ENCODE measurements around the gene PCNX2.

The PCNX2 gene

DNA sequence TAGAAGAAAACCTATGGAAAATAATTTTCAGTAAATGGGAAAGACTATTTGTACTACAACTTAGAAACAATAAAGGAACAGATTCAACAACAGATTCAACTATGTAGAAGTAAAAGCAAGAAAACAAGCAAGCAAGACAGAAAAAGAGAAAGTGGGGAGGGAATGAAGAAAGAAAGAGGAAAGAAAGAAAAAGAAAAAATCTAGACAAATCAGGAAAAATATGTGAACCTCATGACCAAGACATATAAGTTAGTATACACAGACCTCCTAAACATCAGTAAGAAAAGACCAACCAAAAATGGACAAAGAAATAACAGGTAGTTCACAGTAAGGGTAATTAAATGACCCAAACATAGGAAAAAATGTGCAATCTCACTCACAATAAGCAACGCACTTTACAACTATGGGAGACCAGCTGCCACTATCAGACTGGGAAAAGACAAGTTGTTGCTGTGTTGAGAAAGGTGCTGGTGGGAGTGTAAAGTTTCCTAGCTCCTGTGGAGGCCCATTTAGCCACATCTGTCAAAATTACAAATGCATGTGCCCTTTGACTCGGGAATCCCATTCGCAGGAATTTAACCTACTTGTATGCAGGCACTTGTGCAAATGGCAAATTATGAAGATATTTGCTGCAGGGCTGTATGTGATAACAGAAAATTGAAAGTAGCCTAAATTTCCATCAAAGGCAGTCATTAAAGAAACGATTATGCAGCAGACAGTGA lies 18.1 kb upstream of the PCNX2 start:
- TF ChIP-seq, protein P1, sequence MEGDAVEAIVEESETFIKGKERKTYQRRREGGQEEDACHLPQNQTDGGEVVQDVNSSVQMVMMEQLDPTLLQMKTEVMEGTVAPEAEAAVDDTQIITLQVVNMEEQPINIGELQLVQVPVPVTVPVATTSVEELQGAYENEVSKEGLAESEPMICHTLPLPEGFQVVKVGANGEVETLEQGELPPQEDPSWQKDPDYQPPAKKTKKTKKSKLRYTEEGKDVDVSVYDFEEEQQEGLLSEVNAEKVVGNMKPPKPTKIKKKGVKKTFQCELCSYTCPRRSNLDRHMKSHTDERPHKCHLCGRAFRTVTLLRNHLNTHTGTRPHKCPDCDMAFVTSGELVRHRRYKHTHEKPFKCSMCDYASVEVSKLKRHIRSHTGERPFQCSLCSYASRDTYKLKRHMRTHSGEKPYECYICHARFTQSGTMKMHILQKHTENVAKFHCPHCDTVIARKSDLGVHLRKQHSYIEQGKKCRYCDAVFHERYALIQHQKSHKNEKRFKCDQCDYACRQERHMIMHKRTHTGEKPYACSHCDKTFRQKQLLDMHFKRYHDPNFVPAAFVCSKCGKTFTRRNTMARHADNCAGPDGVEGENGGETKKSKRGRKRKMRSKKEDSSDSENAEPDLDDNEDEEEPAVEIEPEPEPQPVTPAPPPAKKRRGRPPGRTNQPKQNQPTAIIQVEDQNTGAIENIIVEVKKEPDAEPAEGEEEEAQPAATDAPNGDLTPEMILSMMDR (IDR thresholded peaks at IDR 0.05): no peak

DNA sequence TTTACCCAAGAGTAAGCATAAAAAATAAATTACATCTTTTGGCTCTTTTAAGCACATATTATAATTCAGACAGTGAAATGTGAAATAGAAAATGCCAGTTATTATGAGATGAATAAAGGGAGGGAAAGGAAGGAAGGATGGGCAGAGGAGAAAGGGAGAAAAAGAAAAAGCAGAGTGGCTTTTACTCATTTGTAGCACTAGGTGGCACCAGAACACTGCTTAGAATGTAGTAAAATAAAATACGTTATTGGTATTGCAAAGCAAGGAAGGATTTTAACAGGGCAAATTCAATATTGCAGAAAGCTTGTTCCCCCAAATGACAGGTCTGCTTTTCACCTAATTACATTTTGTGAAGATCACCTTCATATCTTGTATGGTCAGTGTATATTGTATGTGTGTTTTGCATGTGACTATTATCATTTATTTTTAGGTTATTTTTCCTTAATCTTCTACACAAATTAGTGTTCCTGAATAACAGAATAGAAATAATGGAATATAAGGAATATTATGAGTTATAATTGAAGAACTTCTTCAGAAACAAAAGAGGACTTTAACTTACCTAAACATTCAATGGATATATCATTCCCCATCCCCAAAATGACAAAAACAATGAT lies 9.1 kb upstream of the PCNX2 start:
- TF ChIP-seq, protein P1 (IDR thresholded peaks at IDR 0.05): peak; percentile 92

GRCh38 chr1:233300326-233300725 lies 4.8 kb upstream of the PCNX2 start:
- TF ChIP-seq, protein P1 (IDR thresholded peaks at IDR 0.05): no peak

DNA sequence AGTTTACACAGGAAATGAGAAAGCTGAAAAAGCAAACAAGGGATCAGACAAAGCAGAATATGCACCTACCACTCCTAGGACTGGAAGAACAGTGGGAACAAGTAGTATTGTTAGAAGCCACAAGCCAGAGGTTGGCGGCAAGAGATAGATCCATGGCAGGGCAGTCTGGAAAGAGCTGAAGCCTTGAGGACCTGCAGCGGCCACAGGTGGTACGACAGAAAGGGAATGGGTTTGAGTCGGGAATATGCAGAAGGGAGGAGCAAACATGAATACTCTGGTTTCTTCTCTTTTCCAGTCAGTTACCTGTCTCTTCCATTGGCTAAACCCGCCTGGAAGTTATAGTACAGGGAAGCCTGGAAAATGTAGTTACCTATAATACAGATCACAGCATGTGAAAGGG lies 3.9 kb upstream of the PCNX2 start:
- TF ChIP-seq, protein P1 (IDR thresholded peaks at IDR 0.05): no peak

GRCh38 chr1:233295975-233296322 lies 424 bp upstream of the PCNX2 start:
- TF ChIP-seq, protein P1 (IDR thresholded peaks at IDR 0.05): no peak

DNA sequence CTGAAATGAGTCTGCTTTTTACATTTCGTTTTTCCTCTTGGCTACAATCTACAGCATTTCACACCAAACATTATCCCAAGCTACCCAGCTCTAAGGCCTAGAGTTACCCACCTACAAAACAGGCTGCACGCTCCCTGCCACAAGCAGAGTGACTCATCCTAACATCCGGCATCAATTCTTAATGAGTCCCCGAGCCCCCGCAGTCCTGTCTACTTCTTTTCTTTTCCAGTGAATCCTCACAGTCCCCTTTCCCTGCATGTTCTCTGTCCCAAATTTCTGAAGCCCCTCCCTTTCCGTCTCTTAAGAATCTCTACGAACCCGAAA lies 650 bp downstream of the PCNX2 start:
- TF ChIP-seq, protein P1 (IDR thresholded peaks at IDR 0.05): no peak

GRCh38 chr1:233293556-233294446 lies 1.7 kb downstream of the PCNX2 start:
- TF ChIP-seq, protein P1 (IDR thresholded peaks at IDR 0.05): no peak
